GM12878 (cell line): Measurements from ENCODE around the gene HDHD3. TPM values are rescaled to one million over a fixed set of nuclear protein-coding genes. Genes with fewer than 3 reads are reported as not detected.

Experiments
- ATAC-seq: fragments of 200-7000 bp; cut with Tn5 transposase; 3 replicates; pipeline ENCODE4 v1.9.1; 2020; ENCODE audit warnings: mild to moderate bottlenecking, moderate library complexity
- BruUV-seq: library from RNA; stranded (reverse); fragments of 400-500 nt; replicated peaks from 2 replicates; lab custom pipeline; 2021; lab: Mats Ljungman, UMichigan
- CTCF ChIA-PET: fragments of 300-600 bp; sonication (Branson Sonifier 250); formaldehyde crosslinking; extraction: SDS; loops from one replicate; lab custom pipeline; 2021; ENCODE audit warnings: inconsistent platforms; lab: Yijun Ruan, JAX
- POLR2A ChIA-PET: fragments of 350-600 bp; formaldehyde crosslinking; extraction: SDS; loops from one replicate; lab custom pipeline; 2021; ENCODE audit warnings: inconsistent platforms; lab: Charles Lee
- RAD21 ChIA-PET: fragments of 300-600 bp; sonication (Branson Sonifier 250); formaldehyde crosslinking; loops from one replicate; lab custom pipeline; 2023; ENCODE audit warnings: antibody characterized with exemption; ENCODE audit not compliant: unreplicated experiment; lab: Charles Lee
- SMC1A ChIA-PET: fragments of 300-600 bp; sonication (Branson Sonifier 250); formaldehyde crosslinking; loops from one replicate; lab custom pipeline; 2023; ENCODE audit not compliant: unreplicated experiment, uncharacterized antibody; lab: Charles Lee
- DNase-seq: peaks from one replicate; pipeline ENCODE4 v3.0.0-alpha.2; 2011; ENCODE audit warnings: low read depth, low spot score
- FAIRE-seq: peaks from 3 replicates; lab custom pipeline; 2011; peaks lifted over from hg19 to GRCh38; lab: Jason Lieb, UNC
- H2AFZ ChIP-seq: 2 replicates; pipeline ENCODE4 v1.6.0; 2011; ENCODE audit warnings: low read depth, low read length, control low read depth; ENCODE audit not compliant: control insufficient read depth
- H3K27ac ChIP-seq: 2 replicates; pipeline ENCODE4 v1.5.1; 2011; ENCODE audit warnings: control low read depth; ENCODE audit not compliant: control insufficient read depth, insufficient read depth
- H3K27me3 ChIP-seq, 2 experiments: replicated peaks in 1 of 2; 2 replicates each; pipeline versions ENCODE4 v1.6.0 to v1.6.1; 2011; ENCODE audit warnings: low read length in 1 of 2; ENCODE audit not compliant: control insufficient read depth in 2 of 2, insufficient read depth in 2 of 2
- H3K36me3 ChIP-seq, 2 experiments: 2 replicates each; pipeline ENCODE4 v1.5.1; 2011; ENCODE audit warnings: low read length in 1 of 2; ENCODE audit not compliant: control insufficient read depth in 2 of 2, insufficient read depth in 2 of 2
- H3K4me1 ChIP-seq: 2 replicates; pipeline ENCODE4 v1.6.1; 2011; ENCODE audit warnings: mild to moderate bottlenecking, low read length, moderate library complexity, mixed read lengths; ENCODE audit not compliant: control insufficient read depth, insufficient read depth
- H3K4me2 ChIP-seq: 2 replicates; pipeline ENCODE4 v1.6.0; 2011; ENCODE audit warnings: control low read depth; ENCODE audit not compliant: control insufficient read depth, insufficient read depth
- H3K4me3 ChIP-seq: fragments of 200-600 bp; sonication (generic); 2 replicates; pipeline ENCODE4 v1.5.1; 2016
- H3K79me2 ChIP-seq: 2 replicates; pipeline ENCODE4 v1.6.0; 2011; ENCODE audit warnings: low read length; ENCODE audit not compliant: control insufficient read depth, insufficient read depth
- H3K9ac ChIP-seq: 2 replicates; pipeline ENCODE4 v1.8.0; 2011; ENCODE audit warnings: low read length, control low read depth, mixed read lengths; ENCODE audit not compliant: control insufficient read depth, insufficient read depth
- H3K9me3 ChIP-seq: replicated peaks from 3 replicates; pipeline ENCODE4 v1.5.1; 2011; ENCODE audit warnings: mild to moderate bottlenecking, low read length; ENCODE audit not compliant: control insufficient read depth, insufficient read depth
- H4K20me1 ChIP-seq: 2 replicates; pipeline ENCODE4 v1.6.0; 2011; ENCODE audit not compliant: control insufficient read depth, insufficient read depth
- FOXK2 ChIP-seq: fragments of 450-650 bp; IDR thresholded peaks from 2 replicates; pipeline ENCODE4 v1.6.1; 2017; ENCODE audit warnings: mild to moderate bottlenecking, moderate library complexity
- HDAC2 ChIP-seq: fragments of 200-600 bp; sonication (generic); IDR thresholded peaks from 2 replicates; pipeline ENCODE4 v1.6.1; 2017
- NRF1 ChIP-seq: conservative IDR thresholded peaks from 2 replicates; pipeline ENCODE4 v1.6.1; 2011; ENCODE audit warnings: mild to moderate bottlenecking, low read depth, low read length, improper control_type of control experiment
- PML ChIP-seq: IDR thresholded peaks from 2 replicates; pipeline ENCODE4 v1.6.1; 2012; ENCODE audit warnings: low read length, inconsistent platforms
- SIX5 ChIP-seq: IDR thresholded peaks from 2 replicates; pipeline ENCODE4 v1.6.1; 2011; ENCODE audit warnings: mild to moderate bottlenecking, low read depth, low read length, moderate library complexity; ENCODE audit not compliant: severe bottlenecking
- SMAD1 ChIP-seq: fragments of 450-650 bp; IDR thresholded peaks from 2 replicates; pipeline ENCODE4 v1.6.1; 2018; ENCODE audit warnings: mild to moderate bottlenecking, low read depth; ENCODE audit not compliant: partially characterized antibody
- ZNF622 ChIP-seq: fragments of 450-650 bp; IDR thresholded peaks from 2 replicates; pipeline ENCODE4 v1.6.1; 2017; ENCODE audit warnings: mild to moderate bottlenecking, inconsistent platforms
- WGBS: methylation state at CpG from one replicate; pipeline ENCODE4 v1.1.6; 2016; ENCODE audit warnings: low lambda C conversion rate; ENCODE audit not compliant: insufficient replicate concordance, insufficient coverage; ENCODE audit errors: missing lambda C conversion rate; 5-methylcytosine and 5-hydroxymethylcytosine counted together
- in situ Hi-C: fragments of 300-500 bp; cut with MboI; formaldehyde crosslinking; loops from 9 replicates; pipeline ENCODE4 v1.14.3; 2018; ENCODE audit warnings: mixed read lengths
- intact Hi-C: fragments of 100-400 bp; cut with micrococcal nuclease; formaldehyde crosslinking; loops from one replicate; pipeline ENCODE4 v1.14.2; 2022; ENCODE audit not compliant: unreplicated experiment
- polyA plus RNA-seq, 11 experiments: library from polyadenylated mRNA; depleted of rRNA in 4 of 11; unstranded in 6 of 11; stranded (reverse) in 5 of 11; fragments of >200 nt; fragmentation: Nextera tagmentation in 4 of 11; fragmentation: Illumina TruSeq in 1 of 11; extraction: Ambion mirVana in 4 of 11; extraction: Trizol in 1 of 11; gene quantifications; 1 replicate in 1 of 11; 2 replicates in 10 of 11; pipeline versions ENCODE4 v1.2.1 to v1.2.3, GENCODE V29; 2011 to 2016; ENCODE audit warnings: inconsistent platforms in 2 of 11, missing spikeins in 2 of 11, low read depth in 1 of 11
- total RNA-seq, 4 experiments: library from RNA; depleted of rRNA in 3 of 4; stranded (reverse); fragments of >200 nt in 3 of 4; fragmentation: Illumina TruSeq in 1 of 4; extraction: Trizol in 1 of 4; gene quantifications; 2 replicates each; pipeline versions ENCODE4 v1.2.1 to v1.2.3, GENCODE V29; 2013 to 2021
- TF ChIP-seq, protein P1 (sequence below): fragments of 150-350 bp; IDR thresholded peaks from 2 replicates; pipeline ENCODE4 v1.6.1; 2016; ENCODE audit warnings: low read depth, low read length
- TF ChIP-seq, protein P2 (sequence below): fragments of 450-650 bp; IDR thresholded peaks from 2 replicates; pipeline ENCODE4 v1.6.1; 2017; ENCODE audit warnings: mild to moderate bottlenecking, moderate library complexity
- TF ChIP-seq, protein P3 (sequence below): fragments of 450-650 bp; IDR thresholded peaks from 2 replicates; pipeline ENCODE4 v1.6.1; 2016; ENCODE audit warnings: mild to moderate bottlenecking
- TF ChIP-seq, protein P4 (sequence below): fragments of 450-650 bp; IDR thresholded peaks from 2 replicates; pipeline ENCODE4 v1.6.1; 2017; ENCODE audit warnings: mild to moderate bottlenecking, moderate library complexity

The HDHD3 gene
- total and polyA plus RNA-seq, 10 of the 15 experiments (the other 5 are each of a cell fraction or from before 2014, with no cell fraction given) = 1.3 to 29.4 (median 17.9) TPM

DNA sequence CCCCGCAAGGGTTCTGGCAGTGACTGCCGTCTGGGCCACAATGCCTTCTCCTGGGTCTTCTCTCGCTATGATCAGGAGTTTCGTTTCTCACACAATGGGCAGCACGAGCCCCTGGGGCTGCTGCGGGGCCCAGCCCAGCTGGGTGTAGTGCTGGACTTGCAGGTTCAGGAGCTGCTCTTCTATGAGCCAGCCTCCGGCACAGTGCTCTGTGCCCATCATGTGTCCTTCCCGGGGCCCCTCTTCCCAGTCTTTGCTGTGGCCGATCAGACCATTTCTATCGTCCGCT, 7.0 kb downstream of the HDHD3 start:
- no peak for FAIRE-seq
- Histone ChIP-seq H3K4me3 (no peak overlapping the region), H3K36me3 (peaks cover 5 to 7% of the 10 kb centered on the region in 2 experiments), H3K4me1 (peaks cover 16% of the 10 kb centered on the region), H3K27me3 (no peaks in the 10 kb centered on the region), H3K9me3 (no peaks in the 10 kb centered on the region), H3K79me2 (no peaks in the 10 kb centered on the region), H3K9ac (no peak overlapping the region), H2AFZ (no peak overlapping the region), H3K4me2 (no peak overlapping the region), H3K27ac (no peak overlapping the region), H4K20me1 (no peaks in the 10 kb centered on the region)
- ATAC-seq = no peak
- in situ Hi-C loops (no loop called here), intact Hi-C loops (no loop called here)
- no TSS peak for BruUV-seq
- ChIA-PET CTCF (interaction anchor here (0.8 kb wide), 1 partner anchor 12 kb away, joined by 4 read pairs; no protein-coding TSS in a partner anchor), SMC1A (no interaction called here), RAD21 (no interaction called here), POLR2A (interaction anchor here (0.6 kb wide), 1 partner anchor 461 kb away, joined by 3 read pairs; no protein-coding TSS in a partner anchor)
- no peak for DNase-seq
- TF ChIP-seq SIX5 = no peak
- no peak for TF ChIP-seq HDAC2
- TF ChIP-seq, protein P1, sequence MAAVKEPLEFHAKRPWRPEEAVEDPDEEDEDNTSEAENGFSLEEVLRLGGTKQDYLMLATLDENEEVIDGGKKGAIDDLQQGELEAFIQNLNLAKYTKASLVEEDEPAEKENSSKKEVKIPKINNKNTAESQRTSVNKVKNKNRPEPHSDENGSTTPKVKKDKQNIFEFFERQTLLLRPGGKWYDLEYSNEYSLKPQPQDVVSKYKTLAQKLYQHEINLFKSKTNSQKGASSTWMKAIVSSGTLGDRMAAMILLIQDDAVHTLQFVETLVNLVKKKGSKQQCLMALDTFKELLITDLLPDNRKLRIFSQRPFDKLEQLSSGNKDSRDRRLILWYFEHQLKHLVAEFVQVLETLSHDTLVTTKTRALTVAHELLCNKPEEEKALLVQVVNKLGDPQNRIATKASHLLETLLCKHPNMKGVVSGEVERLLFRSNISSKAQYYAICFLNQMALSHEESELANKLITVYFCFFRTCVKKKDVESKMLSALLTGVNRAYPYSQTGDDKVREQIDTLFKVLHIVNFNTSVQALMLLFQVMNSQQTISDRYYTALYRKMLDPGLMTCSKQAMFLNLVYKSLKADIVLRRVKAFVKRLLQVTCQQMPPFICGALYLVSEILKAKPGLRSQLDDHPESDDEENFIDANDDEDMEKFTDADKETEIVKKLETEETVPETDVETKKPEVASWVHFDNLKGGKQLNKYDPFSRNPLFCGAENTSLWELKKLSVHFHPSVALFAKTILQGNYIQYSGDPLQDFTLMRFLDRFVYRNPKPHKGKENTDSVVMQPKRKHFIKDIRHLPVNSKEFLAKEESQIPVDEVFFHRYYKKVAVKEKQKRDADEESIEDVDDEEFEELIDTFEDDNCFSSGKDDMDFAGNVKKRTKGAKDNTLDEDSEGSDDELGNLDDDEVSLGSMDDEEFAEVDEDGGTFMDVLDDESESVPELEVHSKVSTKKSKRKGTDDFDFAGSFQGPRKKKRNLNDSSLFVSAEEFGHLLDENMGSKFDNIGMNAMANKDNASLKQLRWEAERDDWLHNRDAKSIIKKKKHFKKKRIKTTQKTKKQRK = no peak
- no peak for TF ChIP-seq ZNF622
- TF ChIP-seq NRF1 = no peak
- TF ChIP-seq, protein P2, sequence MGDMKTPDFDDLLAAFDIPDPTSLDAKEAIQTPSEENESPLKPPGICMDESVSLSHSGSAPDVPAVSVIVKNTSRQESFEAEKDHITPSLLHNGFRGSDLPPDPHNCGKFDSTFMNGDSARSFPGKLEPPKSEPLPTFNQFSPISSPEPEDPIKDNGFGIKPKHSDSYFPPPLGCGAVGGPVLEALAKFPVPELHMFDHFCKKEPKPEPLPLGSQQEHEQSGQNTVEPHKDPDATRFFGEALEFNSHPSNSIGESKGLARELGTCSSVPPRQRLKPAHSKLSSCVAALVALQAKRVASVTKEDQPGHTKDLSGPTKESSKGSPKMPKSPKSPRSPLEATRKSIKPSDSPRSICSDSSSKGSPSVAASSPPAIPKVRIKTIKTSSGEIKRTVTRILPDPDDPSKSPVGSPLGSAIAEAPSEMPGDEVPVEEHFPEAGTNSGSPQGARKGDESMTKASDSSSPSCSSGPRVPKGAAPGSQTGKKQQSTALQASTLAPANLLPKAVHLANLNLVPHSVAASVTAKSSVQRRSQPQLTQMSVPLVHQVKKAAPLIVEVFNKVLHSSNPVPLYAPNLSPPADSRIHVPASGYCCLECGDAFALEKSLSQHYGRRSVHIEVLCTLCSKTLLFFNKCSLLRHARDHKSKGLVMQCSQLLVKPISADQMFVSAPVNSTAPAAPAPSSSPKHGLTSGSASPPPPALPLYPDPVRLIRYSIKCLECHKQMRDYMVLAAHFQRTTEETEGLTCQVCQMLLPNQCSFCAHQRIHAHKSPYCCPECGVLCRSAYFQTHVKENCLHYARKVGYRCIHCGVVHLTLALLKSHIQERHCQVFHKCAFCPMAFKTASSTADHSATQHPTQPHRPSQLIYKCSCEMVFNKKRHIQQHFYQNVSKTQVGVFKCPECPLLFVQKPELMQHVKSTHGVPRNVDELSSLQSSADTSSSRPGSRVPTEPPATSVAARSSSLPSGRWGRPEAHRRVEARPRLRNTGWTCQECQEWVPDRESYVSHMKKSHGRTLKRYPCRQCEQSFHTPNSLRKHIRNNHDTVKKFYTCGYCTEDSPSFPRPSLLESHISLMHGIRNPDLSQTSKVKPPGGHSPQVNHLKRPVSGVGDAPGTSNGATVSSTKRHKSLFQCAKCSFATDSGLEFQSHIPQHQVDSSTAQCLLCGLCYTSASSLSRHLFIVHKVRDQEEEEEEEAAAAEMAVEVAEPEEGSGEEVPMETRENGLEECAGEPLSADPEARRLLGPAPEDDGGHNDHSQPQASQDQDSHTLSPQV = no peak
- TF ChIP-seq, protein P3, sequence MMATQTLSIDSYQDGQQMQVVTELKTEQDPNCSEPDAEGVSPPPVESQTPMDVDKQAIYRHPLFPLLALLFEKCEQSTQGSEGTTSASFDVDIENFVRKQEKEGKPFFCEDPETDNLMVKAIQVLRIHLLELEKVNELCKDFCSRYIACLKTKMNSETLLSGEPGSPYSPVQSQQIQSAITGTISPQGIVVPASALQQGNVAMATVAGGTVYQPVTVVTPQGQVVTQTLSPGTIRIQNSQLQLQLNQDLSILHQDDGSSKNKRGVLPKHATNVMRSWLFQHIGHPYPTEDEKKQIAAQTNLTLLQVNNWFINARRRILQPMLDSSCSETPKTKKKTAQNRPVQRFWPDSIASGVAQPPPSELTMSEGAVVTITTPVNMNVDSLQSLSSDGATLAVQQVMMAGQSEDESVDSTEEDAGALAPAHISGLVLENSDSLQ = no peak
- no peak for TF ChIP-seq FOXK2
- TF ChIP-seq, protein P4, sequence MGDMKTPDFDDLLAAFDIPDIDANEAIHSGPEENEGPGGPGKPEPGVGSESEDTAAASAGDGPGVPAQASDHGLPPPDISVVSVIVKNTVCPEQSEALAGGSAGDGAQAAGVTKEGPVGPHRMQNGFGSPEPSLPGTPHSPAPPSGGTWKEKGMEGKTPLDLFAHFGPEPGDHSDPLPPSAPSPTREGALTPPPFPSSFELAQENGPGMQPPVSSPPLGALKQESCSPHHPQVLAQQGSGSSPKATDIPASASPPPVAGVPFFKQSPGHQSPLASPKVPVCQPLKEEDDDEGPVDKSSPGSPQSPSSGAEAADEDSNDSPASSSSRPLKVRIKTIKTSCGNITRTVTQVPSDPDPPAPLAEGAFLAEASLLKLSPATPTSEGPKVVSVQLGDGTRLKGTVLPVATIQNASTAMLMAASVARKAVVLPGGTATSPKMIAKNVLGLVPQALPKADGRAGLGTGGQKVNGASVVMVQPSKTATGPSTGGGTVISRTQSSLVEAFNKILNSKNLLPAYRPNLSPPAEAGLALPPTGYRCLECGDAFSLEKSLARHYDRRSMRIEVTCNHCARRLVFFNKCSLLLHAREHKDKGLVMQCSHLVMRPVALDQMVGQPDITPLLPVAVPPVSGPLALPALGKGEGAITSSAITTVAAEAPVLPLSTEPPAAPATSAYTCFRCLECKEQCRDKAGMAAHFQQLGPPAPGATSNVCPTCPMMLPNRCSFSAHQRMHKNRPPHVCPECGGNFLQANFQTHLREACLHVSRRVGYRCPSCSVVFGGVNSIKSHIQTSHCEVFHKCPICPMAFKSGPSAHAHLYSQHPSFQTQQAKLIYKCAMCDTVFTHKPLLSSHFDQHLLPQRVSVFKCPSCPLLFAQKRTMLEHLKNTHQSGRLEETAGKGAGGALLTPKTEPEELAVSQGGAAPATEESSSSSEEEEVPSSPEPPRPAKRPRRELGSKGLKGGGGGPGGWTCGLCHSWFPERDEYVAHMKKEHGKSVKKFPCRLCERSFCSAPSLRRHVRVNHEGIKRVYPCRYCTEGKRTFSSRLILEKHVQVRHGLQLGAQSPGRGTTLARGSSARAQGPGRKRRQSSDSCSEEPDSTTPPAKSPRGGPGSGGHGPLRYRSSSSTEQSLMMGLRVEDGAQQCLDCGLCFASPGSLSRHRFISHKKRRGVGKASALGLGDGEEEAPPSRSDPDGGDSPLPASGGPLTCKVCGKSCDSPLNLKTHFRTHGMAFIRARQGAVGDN = no peak
- no peak for TF ChIP-seq PML
- TF ChIP-seq SMAD1 = no peak
- 54% methylated on average over 11 of the region's 11 CpGs for WGBS
